Activated naive CD4-positive, alpha-beta T cell treated with anti-CD3 and anti-CD28 coated beads, Interleukin-2, amount 50 U/mL, for 16 hours (primary cell): ENCODE measurements around the gene RAB5A.
A peak's percentile ranks its signal among the peaks of the same experiment; 100 is the strongest.
"Not testable (repeated sequence)": the region's sequence is repeated elsewhere in the genome, so short reads cannot be mapped to it uniquely, and the experiment has no call there.

Source experiments
- DNase-seq: peaks from one replicate; pipeline ENCODE4 v3.0.0-alpha.2; 2020

The RAB5A gene

GRCh38 chr3:19946832-19947548, at the start of gene RAB5A:
TSS of gene RAB5A (plus strand) at chr3:19947097. CDS start at chr3:19950899, 3,802 bp downstream.
- DNase-seq: peak; percentile 97

- no peak for DNase-seq
Observed at GRCh38 chr3:19898721-19899120, 48.2 kb upstream of the RAB5A start.

GRCh38 chr3:19899264-19899663, 47.6 kb upstream of the RAB5A start:
- no peak for DNase-seq

GRCh38 chr3:19899833-19900232, 47.1 kb upstream of the RAB5A start:
- not testable (repeated sequence) for DNase-seq

GRCh38 chr3:19901337-19901736, 45.6 kb upstream of the RAB5A start:
- DNase-seq: no peak

- no peak for DNase-seq
Observed at GRCh38 chr3:19901918-19902317, 45.0 kb upstream of the RAB5A start.

- no peak for DNase-seq
Observed at GRCh38 chr3:19903649-19904048, 43.2 kb upstream of the RAB5A start.

GRCh38 chr3:19907523-19907922, 39.4 kb upstream of the RAB5A start:
- DNase-seq: no peak

GRCh38 chr3:19911452-19911851, 35.4 kb upstream of the RAB5A start:
- no peak for DNase-seq

GRCh38 chr3:19917167-19917566, 29.7 kb upstream of the RAB5A start:
- DNase-seq: no peak

- no peak for DNase-seq
Observed at GRCh38 chr3:19920401-19921080, 26.4 kb upstream of the RAB5A start.

- no peak for DNase-seq
Observed at GRCh38 chr3:19931180-19931692, 15.7 kb upstream of the RAB5A start.

- DNase-seq: no peak
Observed at GRCh38 chr3:19931767-19932188, 15.1 kb upstream of the RAB5A start.

GRCh38 chr3:19932422-19932821, 14.5 kb upstream of the RAB5A start:
- DNase-seq: no peak

- no peak for DNase-seq
Observed at GRCh38 chr3:19934098-19934566, 12.8 kb upstream of the RAB5A start, which contains the start of gene EFHB. TSS of gene EFHB (minus strand) at chr3:19934217. CDS start at chr3:19934018, 199 bp downstream.

- DNase-seq: no peak
Observed at GRCh38 chr3:19937459-19938294, 9.2 kb upstream of the RAB5A start.

- DNase-seq: no peak
Observed at GRCh38 chr3:19938295-19938627, 8.6 kb upstream of the RAB5A start.

- no peak for DNase-seq
Observed at GRCh38 chr3:19940643-19941042, 6.3 kb upstream of the RAB5A start.

- no peak for DNase-seq
Observed at GRCh38 chr3:19945534-19945933, 1.4 kb upstream of the RAB5A start.

- DNase-seq: no peak
Observed at GRCh38 chr3:19945969-19946831, 697 bp upstream of the RAB5A start.

GRCh38 chr3:19947549-19948225, 790 bp downstream of the RAB5A start:
- peak; percentile 50 for DNase-seq

GRCh38 chr3:19948226-19948591, 1.3 kb downstream of the RAB5A start:
- no peak for DNase-seq
